ENCODE results near the gene SERPINE3.

SERPINE3 gene

DNA sequence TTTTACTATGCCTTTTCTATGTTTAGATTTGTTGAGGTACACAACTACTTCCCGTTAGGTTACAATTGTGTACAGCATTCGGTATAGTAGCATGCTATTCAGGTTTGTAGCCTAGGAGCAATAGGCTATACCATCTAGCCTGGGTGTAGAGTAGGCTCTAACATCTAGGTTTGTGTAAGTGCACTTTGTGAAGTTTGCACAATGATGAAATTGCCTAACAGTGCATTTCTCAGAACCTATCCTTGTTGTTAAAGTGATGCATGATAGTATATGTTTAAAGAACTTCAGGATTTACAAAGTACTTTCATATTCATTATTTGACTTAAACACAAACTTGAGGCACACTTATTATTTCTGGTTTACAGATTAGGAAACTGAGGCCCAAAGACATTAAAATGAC is 11.5 kb upstream of the SERPINE3 start:
- no peak for DNase-seq (ENCODE audit: low read depth)
- TF ChIP-seq, protein P1, sequence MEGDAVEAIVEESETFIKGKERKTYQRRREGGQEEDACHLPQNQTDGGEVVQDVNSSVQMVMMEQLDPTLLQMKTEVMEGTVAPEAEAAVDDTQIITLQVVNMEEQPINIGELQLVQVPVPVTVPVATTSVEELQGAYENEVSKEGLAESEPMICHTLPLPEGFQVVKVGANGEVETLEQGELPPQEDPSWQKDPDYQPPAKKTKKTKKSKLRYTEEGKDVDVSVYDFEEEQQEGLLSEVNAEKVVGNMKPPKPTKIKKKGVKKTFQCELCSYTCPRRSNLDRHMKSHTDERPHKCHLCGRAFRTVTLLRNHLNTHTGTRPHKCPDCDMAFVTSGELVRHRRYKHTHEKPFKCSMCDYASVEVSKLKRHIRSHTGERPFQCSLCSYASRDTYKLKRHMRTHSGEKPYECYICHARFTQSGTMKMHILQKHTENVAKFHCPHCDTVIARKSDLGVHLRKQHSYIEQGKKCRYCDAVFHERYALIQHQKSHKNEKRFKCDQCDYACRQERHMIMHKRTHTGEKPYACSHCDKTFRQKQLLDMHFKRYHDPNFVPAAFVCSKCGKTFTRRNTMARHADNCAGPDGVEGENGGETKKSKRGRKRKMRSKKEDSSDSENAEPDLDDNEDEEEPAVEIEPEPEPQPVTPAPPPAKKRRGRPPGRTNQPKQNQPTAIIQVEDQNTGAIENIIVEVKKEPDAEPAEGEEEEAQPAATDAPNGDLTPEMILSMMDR (conservative IDR thresholded peaks at IDR 0.05; ENCODE audit: low read depth, low read length): no peak
- H3K4me3 ChIP-seq (ENCODE audit: low read length): no peak overlapping the region

DNA sequence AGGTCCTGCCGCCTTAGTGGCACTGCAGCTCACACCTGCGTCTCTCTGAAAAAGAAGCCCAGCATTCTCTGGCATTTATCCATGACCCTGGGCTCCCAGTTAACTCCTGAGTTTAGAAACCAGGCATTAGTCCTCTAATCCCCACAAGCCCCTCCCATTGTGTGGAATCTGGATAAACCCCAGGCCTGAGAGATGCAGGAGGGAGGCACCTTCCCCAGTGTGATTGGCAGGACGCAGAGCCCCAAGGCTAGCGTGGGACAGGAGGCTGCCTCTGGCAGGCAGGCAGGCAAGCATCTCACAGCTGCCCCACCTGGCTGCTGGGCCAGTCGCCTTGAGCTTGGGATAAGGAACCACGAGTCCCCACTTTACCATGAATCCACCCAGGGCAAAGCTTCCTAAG is 11.0 kb upstream of the SERPINE3 start:
- TF ChIP-seq, protein P1 (conservative IDR thresholded peaks at IDR 0.05; ENCODE audit: low read depth, low read length): peak; percentile 10
- DNase-seq (ENCODE audit: low read depth): peak; percentile 96
- H3K4me3 ChIP-seq (ENCODE audit: low read length): no peak overlapping the region

DNA sequence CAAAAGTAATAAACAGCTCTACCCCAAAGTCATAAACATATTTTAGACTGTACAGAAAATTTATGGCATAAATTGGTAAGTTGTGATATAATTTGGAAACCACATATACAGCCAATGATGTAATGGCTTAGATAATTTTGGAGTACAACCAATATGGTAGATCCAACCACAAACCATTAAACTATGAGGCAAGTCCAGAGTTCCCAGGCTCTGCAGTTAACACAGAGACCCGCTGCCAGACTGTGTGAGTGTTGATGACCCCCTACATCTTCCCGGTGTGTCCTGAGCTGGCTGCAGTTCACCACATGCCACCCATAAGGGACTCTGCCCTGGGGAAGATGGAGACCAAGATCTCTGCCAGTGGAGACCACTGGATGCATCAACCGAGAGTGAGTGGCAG is 9.9 kb upstream of the SERPINE3 start:
- no peak overlapping the region for H3K4me3 ChIP-seq (ENCODE audit: low read length)
- TF ChIP-seq, protein P1 (conservative IDR thresholded peaks at IDR 0.05; ENCODE audit: low read depth, low read length): no peak
- no peak for DNase-seq (ENCODE audit: low read depth)

DNA sequence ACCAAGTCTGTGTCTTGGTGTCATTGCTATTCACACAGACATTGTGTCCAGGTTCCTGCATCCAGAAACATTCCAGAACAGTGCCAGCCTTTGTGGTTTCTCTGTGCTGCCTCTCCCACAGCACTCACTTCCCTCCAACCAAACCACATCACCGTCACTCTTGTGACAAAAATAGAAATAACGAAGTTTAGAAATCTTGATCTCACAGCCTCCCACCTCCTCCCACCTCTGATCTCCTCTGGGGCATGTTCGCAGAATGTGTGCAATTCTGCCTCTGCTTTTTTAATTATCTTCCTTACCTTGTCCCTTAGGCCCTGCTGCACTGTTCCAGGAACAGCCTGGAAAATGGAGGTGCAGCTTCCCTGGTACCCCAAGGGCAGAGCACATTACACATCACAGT is 8.7 kb upstream of the SERPINE3 start:
- H3K4me3 ChIP-seq (ENCODE audit: low read length): no peak overlapping the region
- TF ChIP-seq, protein P1 (conservative IDR thresholded peaks at IDR 0.05; ENCODE audit: low read depth, low read length): no peak
- DNase-seq (ENCODE audit: low read depth): peak; percentile 79

DNA sequence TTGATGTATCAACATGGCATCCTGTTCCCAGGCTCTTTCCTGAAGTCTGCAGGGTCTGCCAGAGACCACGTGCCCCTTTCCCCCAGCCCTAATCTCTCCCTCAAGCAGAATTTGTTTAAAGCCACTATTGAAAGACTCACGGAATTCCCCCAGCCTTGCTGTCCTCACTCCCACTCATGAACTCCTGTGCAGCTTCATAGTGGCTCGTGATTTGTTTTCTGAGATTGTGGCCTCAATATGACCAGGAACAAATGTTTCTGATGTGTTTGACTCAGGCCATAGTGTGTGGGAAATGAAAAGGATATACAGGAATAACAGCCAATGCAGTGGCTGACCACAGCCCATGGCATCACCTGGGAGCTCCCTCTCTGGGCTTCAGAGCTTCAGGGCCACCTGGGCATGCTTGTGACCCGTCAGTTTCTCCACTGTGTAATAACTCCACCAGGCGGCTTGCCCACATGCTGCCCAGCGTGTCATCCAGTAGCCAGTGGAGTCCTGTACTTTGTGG is 8.1 kb upstream of the SERPINE3 start:
- DNase-seq (ENCODE audit: low read depth): no peak
- TF ChIP-seq, protein P1 (conservative IDR thresholded peaks at IDR 0.05; ENCODE audit: low read depth, low read length): no peak
- no peak overlapping the region for H3K4me3 ChIP-seq (ENCODE audit: low read length)

DNA sequence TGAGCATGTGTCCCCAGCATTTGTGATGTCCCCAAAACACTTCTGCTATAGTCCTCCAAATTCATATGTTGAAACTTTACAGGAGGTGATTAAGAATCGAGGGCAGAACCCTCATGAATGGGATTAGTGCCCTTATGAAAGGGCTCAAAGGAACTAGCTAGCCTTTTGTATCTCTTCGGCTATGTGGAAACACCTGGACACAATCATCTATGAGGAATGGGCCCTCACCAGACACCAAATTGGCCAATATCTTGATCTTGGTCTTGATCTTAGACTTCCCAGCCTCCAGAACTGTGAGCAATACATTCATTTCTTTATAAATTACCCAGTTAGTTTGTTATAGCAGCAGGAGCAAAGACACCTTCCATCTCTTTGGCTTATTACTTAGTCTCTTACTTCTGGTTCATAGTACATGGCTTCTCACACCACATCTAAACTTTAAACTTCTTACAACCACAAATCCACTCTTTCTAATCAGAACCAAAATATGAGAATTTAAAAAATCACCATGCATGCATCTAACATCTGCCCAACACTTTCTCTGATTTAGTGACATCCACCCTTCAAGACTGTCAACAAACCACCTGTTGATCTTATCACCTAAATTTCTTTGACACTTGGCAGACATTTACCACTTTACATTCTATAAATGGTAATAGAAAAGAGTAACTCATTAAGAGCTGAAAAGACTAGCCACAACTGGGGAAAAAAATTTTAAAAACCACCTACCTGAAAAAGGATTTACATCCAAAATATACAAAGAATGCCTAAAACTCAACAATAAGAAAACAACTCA is 6.7 kb upstream of the SERPINE3 start:
- TF ChIP-seq, protein P1 (conservative IDR thresholded peaks at IDR 0.05; ENCODE audit: low read depth, low read length): no peak
- H3K4me3 ChIP-seq (ENCODE audit: low read length): no peak overlapping the region
- DNase-seq (ENCODE audit: low read depth): no peak

DNA sequence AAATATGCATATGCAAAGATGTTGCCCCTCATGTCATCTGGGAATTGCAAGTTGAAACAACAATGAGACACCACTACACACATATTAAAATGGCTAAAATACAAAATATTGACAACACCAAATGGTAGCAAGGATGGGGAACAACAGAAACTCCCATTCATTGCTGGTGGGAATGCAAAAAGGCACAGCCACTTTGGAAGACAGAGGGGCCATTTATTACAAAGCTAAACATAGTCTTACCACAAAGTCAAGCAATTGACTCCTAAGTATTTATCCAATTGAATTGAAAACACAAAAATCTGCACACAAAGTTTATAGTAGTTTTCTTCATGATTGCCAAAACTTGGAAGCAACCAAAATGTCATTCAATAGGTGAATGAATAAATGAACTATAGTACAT is 6.1 kb upstream of the SERPINE3 start:
- DNase-seq (ENCODE audit: low read depth): no peak
- TF ChIP-seq, protein P1 (conservative IDR thresholded peaks at IDR 0.05; ENCODE audit: low read depth, low read length): no peak
- H3K4me3 ChIP-seq (ENCODE audit: low read length): no peak overlapping the region
